Right lobe of liver (tissue), 6 donors: ENCODE data around the gene PHYHD1. TPM values are rescaled to one million over a fixed set of nuclear protein-coding genes. Genes with fewer than 3 reads are reported as not detected.
"Not testable (repeated sequence)": the region's sequence is repeated elsewhere in the genome, so short reads cannot be mapped to it uniquely, and the experiment has no call there.

Experiments
- ATAC-seq, 4 donors: fragments of 200-7000 bp; cut with Tn5 transposase; one replicate each; pipeline ENCODE4 v1.9.1; 2020; ENCODE audit warnings: mild to moderate bottlenecking in 4 of 4, moderate library complexity in 4 of 4
- DNase-seq, 3 donors: peaks; one replicate each; pipeline ENCODE4 v3.0.0-alpha.2; 2020
- H3K27ac ChIP-seq, 3 donors: fragments of 200-600 bp; one replicate each; pipeline ENCODE4 v1.8.0; 2022
- H3K27me3 ChIP-seq, 2 donors: fragments of 200-600 bp; one replicate each; pipeline ENCODE4 v1.8.0; 2022
- H3K36me3 ChIP-seq, 4 donors: fragments of 200-600 bp; sonication (generic) in 1 of 4; one replicate each; pipeline versions ENCODE4 v1.5.1 to v1.8.0; 2017 to 2022; ENCODE audit warnings: control low read depth in 1 of 4
- H3K4me1 ChIP-seq, 4 donors: fragments of 200-600 bp; sonication (generic) in 1 of 4; one replicate each; pipeline versions ENCODE4 v1.5.1 to v1.8.0; 2017 to 2022; ENCODE audit warnings: control low read depth in 1 of 4
- H3K4me3 ChIP-seq, 3 donors: fragments of 200-600 bp; one replicate each; pipeline ENCODE4 v1.8.0; 2022
- H3K9me3 ChIP-seq, 4 donors: fragments of 200-600 bp; sonication (generic) in 1 of 4; one replicate each; pipeline versions ENCODE4 v1.5.1 to v1.8.0; 2017 to 2022; ENCODE audit warnings: control low read depth in 1 of 4
- CTCF ChIP-seq, 4 donors: fragments of 200-600 bp in 3 of 4; fragments of 450-650 bp in 1 of 4; IDR thresholded peaks; one replicate each; pipeline versions ENCODE4 v1.5.1 to v1.8.0; 2016 to 2022; ENCODE audit warnings: antibody characterized with exemption in 4 of 4, mild to moderate bottlenecking in 2 of 4
- POLR2A ChIP-seq: fragments of 450-650 bp; IDR thresholded peaks from one replicate; pipeline ENCODE4 v1.6.1; 2017; ENCODE audit warnings: antibody characterized with exemption, mild to moderate bottlenecking
- WGBS: methylation state at CpG from one replicate; pipeline ENCODE4 v1.1.6; 2018; ENCODE audit warnings: low coverage, low lambda C conversion rate; ENCODE audit not compliant: insufficient coverage; ENCODE audit errors: missing lambda C conversion rate; 5-methylcytosine and 5-hydroxymethylcytosine counted together
- intact Hi-C, 2 donors: fragments of 100-400 bp; cut with DNase I; formaldehyde crosslinking; loops; one replicate each; pipeline versions ENCODE4 v1.11.2 to v1.14.1; 2022
- total RNA-seq, 6 experiments: library from RNA; depleted of rRNA in 2 of 6; stranded (reverse); fragments of >200 nt in 2 of 6; fragmentation: NEBNext Ultra II Directional in 3 of 6; extraction: Animal tissue kit (Norgen Biotek cat#: 25700) in 3 of 6; gene quantifications; one replicate each; pipeline versions ENCODE4 v1.1.0 to v1.2.4, GENCODE V29; 2016 to 2023
- donor health status: DM: no; HTN: yes; CAD: no.
- donor health status: DM: no; HTN: no; CAD: no.
- donor health status: DM: no; HTN: no; CAD: no.
- donor health status: DM: no; HTN: yes; CAD: no.
- donor health status: DM: no; HTN: yes; CAD: no.

The PHYHD1 gene
- total RNA-seq, 6 experiments from 2014 or later = 14.0 to 69.7 (median 38.2) TPM

DNA sequence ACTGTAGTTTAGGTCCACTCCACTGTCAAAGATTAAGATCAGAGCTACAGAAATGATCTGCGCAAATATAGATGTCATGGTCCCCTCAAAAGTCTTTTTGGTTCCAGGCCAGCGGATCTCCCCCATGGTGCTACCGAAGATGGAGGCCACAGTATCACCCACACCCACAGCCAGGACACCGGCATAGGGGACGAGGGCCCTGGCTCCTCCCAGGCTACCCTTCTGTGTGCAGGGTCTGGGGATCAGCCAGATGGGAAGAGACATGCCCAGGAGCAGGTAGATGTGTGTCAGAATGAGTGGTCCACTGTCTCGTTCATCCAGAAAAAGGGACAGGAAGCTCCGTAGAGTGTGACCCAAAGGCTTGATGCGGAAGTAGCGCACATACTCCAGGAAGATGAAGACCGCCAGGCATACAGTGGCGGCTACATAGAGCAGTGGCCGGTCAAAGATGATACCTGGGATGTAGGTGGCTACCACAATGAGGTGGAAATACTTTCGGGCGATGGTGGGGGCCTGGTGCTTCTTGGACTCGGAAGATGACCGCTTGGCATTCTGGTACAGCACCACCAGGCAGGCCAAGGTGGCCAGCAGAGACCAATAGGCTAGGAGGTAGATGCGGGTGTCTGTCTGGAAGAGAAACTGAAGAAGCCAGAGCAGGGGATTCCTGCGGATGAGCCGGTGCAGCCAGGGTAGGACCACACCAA lies 25.2 kb downstream of the PHYHD1 start:
- Histone ChIP-seq H3K36me3 (peaks cover 0 to 11% (median 0%) of the 10 kb centered on the region in 4 donors), H3K4me3 (no peak overlapping the region), H3K27me3 (no peaks in the 10 kb centered on the region), H3K27ac (no peak overlapping the region), H3K9me3 (no peaks in the 10 kb centered on the region), H3K4me1 (peaks cover 0 to 25% (median 6%) of the 10 kb centered on the region in 4 donors)
- WGBS = 95% methylated on average over 7 of the region's 19 CpGs
- intact Hi-C loops = no loop called here
- ATAC-seq (no peak), DNase-seq (no peak)
- no peak for TF ChIP-seq POLR2A
- TF ChIP-seq CTCF (IDR thresholded peaks at IDR 0.05) = no peak

GRCh38 chr9:128946571-128947276 lies 25.9 kb downstream of the PHYHD1 start:
- H3K9me3 ChIP-seq = no peaks in the 10 kb centered on the region
- TF ChIP-seq CTCF (IDR thresholded peaks at IDR 0.05) = no peak
- H3K4me1 ChIP-seq = peaks cover 0 to 25% (median 6%) of the 10 kb centered on the region in 4 donors
- peak overlapping the region; percentile 28 to 93 (median 76) for H3K27ac ChIP-seq
- ATAC-seq (peak; percentile 39 to 55 (median 49)), DNase-seq (peak in 2 of 3 donors; percentile 65 to 71)
- 21% methylated on average over 11 of the region's 30 CpGs for WGBS
- no peaks in the 10 kb centered on the region for H3K27me3 ChIP-seq
- intact Hi-C loops = no loop called here
- H3K36me3 ChIP-seq = peaks cover 0 to 10% (median 0%) of the 10 kb centered on the region in 4 donors
- H3K4me3 ChIP-seq = peak overlapping the region; percentile 86 to 96 (median 95)

- no CpG with 5 or more reads among the region's 20 CpGs for WGBS
- intact Hi-C loops = no loop called here
- Histone ChIP-seq H3K9me3 (no peaks in the 10 kb centered on the region), H3K27ac (peak overlapping the region; percentile 28 to 93 (median 76)), H3K4me3 (peak overlapping the region; percentile 86 to 96 (median 95)), H3K36me3 (peaks cover 0 to 7% (median 0%) of the 10 kb centered on the region in 4 donors), H3K4me1 (peaks cover 0 to 25% (median 6%) of the 10 kb centered on the region in 4 donors), H3K27me3 (no peaks in the 10 kb centered on the region)
- DNase-seq (no peak), ATAC-seq (no peak)
- TF ChIP-seq CTCF (IDR thresholded peaks at IDR 0.05) = no peak
- TF ChIP-seq POLR2A = no peak
Observed at GRCh38 chr9:128947277-128947526, 26.4 kb downstream of the PHYHD1 start.

- intact Hi-C loops = no loop called here
- TF ChIP-seq CTCF (IDR thresholded peaks at IDR 0.05) = no peak
- peak; percentile 82 for TF ChIP-seq POLR2A
- peaks cover 0 to 23% (median 6%) of the 10 kb centered on the region in 4 donors for H3K4me1 ChIP-seq
- ATAC-seq (peak; percentile 88 to 93 (median 90)), DNase-seq (peak; percentile 98)
- peaks cover 0 to 11% (median 0%) of the 10 kb centered on the region in 4 donors for H3K36me3 ChIP-seq
- 1% methylated on average over 14 of the region's 86 CpGs for WGBS
- H3K27me3 ChIP-seq = no peaks in the 10 kb centered on the region
- no peaks in the 10 kb centered on the region for H3K9me3 ChIP-seq
- H3K27ac ChIP-seq = peak within 1 kb of the TSS; percentile 71 to 93 (median 76)
- peak within 1 kb of the TSS; percentile 86 to 96 (median 95) for H3K4me3 ChIP-seq
Observed at GRCh38 chr9:128947527-128948301, 26.9 kb downstream of the PHYHD1 start, which contains the start of the genes DOLK and NUP188. Gene DOLK (minus strand): TSS chr9:128947603. CDS start chr9:128947303, 300 bp downstream. Gene NUP188 (plus strand): TSS chr9:128947699. CDS start chr9:128947720, 21 bp downstream.

DNA sequence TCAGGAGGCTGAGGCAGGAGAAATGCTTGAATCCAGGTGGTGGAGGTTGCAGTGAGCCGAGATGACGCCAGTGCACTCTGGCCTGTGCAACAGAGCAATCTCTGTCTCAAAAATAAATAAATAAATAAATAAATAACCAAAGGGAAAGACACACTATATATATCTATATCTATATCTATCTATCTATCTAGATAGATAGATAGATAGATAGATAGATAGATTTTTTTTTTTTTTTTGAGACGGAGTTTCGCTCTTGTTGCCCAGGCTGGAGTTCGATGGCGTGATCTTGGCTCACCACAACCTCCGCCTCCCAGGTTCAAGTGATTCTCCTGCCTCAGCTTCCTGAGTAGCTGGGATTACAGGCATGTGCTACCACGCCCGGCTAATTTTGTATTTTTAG lies 40.6 kb downstream of the PHYHD1 start:
- H3K4me3 ChIP-seq, H3K9me3 ChIP-seq, H3K27me3 ChIP-seq, H3K27ac ChIP-seq, H3K4me1 ChIP-seq, DNase-seq, ATAC-seq, intact Hi-C loops: not testable (repeated sequence)
- H3K36me3 ChIP-seq = peaks cover 7 to 57% (median 17%) of the 10 kb centered on the region in 4 donors
- WGBS = 94% methylated on average over 7 of the region's 9 CpGs
